Measurements from ENCODE around the gene KIRREL3. TPM values are rescaled to one million over a fixed set of nuclear protein-coding genes. Genes with fewer than 3 reads are reported as not detected.
A peak's percentile ranks its signal among the peaks of the same experiment; 100 is the strongest.

Gene KIRREL3
- total RNA-seq, 4 donors from 2014 or later, result 0.19 TPM; not detected in 3

GRCh38 chr11:126654886-126655806 lies 345.4 kb downstream of the KIRREL3 start:
- no peaks in the 10 kb centered on the region for H3K36me3 ChIP-seq
- no peaks in the 10 kb centered on the region for H3K9me3 ChIP-seq
- 21 to 37% methylated on average over 8 to 12 of the region's 12 CpGs for WGBS, 2 donors
- DNase-seq, result no peak
- H3K4me1 ChIP-seq, result peaks cover 0 to 7% (median 4%) of the 10 kb centered on the region in 3 donors
- H3K27ac ChIP-seq, result no peak overlapping the region
- intact Hi-C loops (cut with DNase I), result no loop called here
- H3K27me3 ChIP-seq, result peaks cover 0 to 20% (median 0%) of the 10 kb centered on the region in 4 donors
- TF ChIP-seq CTCF (IDR thresholded peaks at IDR 0.05) (no peak), POLR2A (IDR thresholded peaks at IDR 0.05) (no peak)
- H3K4me3 ChIP-seq, result no peak overlapping the region

GRCh38 chr11:126653040-126653439 lies 347.5 kb downstream of the KIRREL3 start:
- no peak overlapping the region for H3K27ac ChIP-seq
- peaks cover 0 to 20% (median 0%) of the 10 kb centered on the region in 4 donors for H3K27me3 ChIP-seq
- DNase-seq, result no peak
- intact Hi-C loops (cut with DNase I), result no loop called here
- H3K36me3 ChIP-seq, result no peaks in the 10 kb centered on the region
- peaks cover 0 to 7% (median 4%) of the 10 kb centered on the region in 3 donors for H3K4me1 ChIP-seq
- H3K9me3 ChIP-seq, result no peaks in the 10 kb centered on the region
- no peak overlapping the region for H3K4me3 ChIP-seq
- TF ChIP-seq CTCF (IDR thresholded peaks at IDR 0.05), result no peak
- no peak for TF ChIP-seq POLR2A (IDR thresholded peaks at IDR 0.05)
- 75 to 80% methylated on average over 8 of the region's 8 CpGs for whole genome bisulfite sequencing, 2 donors

- 22 to 36% methylated on average over 5 of the region's 5 CpGs for WGBS, 2 donors
- no peak for DNase-seq
- intact Hi-C loops (cut with DNase I), result no loop called here
- peak overlapping the region in 1 of 4 donors; percentile 28 for H3K27ac ChIP-seq
- peaks cover 0 to 13% (median 0%) of the 10 kb centered on the region in 3 donors for H3K4me1 ChIP-seq
- no peaks in the 10 kb centered on the region for H3K27me3 ChIP-seq
- H3K36me3 ChIP-seq, result no peaks in the 10 kb centered on the region
- no peak overlapping the region for H3K4me3 ChIP-seq
- no peaks in the 10 kb centered on the region for H3K9me3 ChIP-seq
- TF ChIP-seq POLR2A (IDR thresholded peaks at IDR 0.05) (no peak), CTCF (IDR thresholded peaks at IDR 0.05) (no peak)
These were observed 352.8 kb downstream of the KIRREL3 start for GRCh38 chr11:126647735-126648134.

- no peak for TF ChIP-seq POLR2A (IDR thresholded peaks at IDR 0.05)
- TF ChIP-seq CTCF (IDR thresholded peaks at IDR 0.05), result no peak
- Histone ChIP-seq H3K4me1 (peaks cover 0 to 13% (median 0%) of the 10 kb centered on the region in 3 donors), H3K9me3 (no peaks in the 10 kb centered on the region), H3K27me3 (peaks cover 0 to 7% (median 0%) of the 10 kb centered on the region in 4 donors), H3K36me3 (no peaks in the 10 kb centered on the region), H3K4me3 (no peak overlapping the region), H3K27ac (peak overlapping the region in 1 of 4 donors; percentile 28)
- no peak for DNase-seq
- 30 to 48% methylated on average over 10 of the region's 10 CpGs for WGBS, 2 donors
- intact Hi-C loops (cut with DNase I), result no loop called here
These were observed 353.6 kb downstream of the KIRREL3 start for GRCh38 chr11:126646701-126647557.

Data from esophagus squamous epithelium (tissue), 5 donors.